Stimulated activated CD8-positive, alpha-beta memory T cell treated with anti-CD3 and anti-CD28 coated beads, Interleukin-4, amount 100 ng/mL, for 24 hours (primary cell): Measurements from ENCODE around the gene ADGRG6.
"Not testable (repeated sequence)": the region's sequence is repeated elsewhere in the genome, so short reads cannot be mapped to it uniquely, and the experiment has no call there.

Source experiments
- DNase-seq: peaks from one replicate; pipeline ENCODE4 v3.0.0-alpha.2; 2020; ENCODE audit warnings: low read depth

Gene ADGRG6

DNA sequence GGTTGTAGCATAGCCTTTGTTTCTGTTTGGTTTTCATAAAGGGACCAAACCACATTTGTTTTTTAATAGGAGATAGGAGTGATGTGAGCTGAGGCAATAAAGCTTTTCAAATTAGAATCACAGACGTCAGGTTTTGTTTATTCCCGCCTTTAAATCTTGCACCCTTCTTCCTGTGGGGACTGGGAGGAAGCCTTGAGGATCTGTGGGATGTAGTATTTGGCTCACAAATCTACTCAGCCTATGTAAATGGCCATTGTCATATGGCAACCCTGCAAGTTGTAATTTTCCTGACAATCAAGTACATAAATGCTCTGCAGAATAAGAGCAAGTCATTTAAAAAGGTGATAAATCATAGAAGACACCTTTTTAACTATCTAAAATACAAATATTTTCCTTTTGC is 110.4 kb downstream of the ADGRG6 start:
- DNase-seq = no peak

DNA sequence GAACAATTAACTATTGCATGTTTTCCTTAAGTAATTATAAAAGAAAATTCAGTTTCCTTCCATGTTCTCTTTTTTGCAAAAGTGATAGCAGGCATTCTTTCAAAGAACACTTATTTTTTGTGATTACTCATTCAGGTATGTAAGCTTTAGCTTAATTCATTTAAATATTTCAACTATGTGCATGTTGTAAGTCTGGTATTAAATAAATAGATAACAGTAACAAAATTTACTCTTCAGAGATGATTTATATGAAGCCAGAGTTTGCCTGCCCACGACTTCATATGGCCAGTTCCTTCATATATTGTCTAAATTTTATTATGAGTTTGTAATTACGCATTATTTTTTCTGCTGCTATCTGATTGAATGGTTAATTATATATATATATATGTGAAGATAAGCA is 110.9 kb downstream of the ADGRG6 start:
- DNase-seq = no peak

DNA sequence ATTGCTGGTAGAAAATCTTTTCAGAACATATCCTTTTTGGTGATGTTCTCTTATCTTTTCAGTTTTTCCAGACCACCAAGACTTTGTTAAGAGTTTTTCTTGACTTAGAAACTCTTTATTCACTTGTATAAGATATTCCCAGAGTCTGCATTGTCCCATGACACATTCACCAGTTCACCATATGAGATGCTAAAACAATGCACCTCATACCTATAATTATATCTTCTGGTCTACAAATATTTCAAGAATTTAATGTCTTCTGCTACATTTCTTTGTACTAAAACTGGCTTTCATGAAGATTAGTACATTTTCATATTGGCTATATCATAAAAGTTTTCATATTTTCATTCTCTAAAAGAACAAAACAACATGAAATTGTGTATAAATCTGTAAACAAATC is 111.3 kb downstream of the ADGRG6 start:
- no peak for DNase-seq

DNA sequence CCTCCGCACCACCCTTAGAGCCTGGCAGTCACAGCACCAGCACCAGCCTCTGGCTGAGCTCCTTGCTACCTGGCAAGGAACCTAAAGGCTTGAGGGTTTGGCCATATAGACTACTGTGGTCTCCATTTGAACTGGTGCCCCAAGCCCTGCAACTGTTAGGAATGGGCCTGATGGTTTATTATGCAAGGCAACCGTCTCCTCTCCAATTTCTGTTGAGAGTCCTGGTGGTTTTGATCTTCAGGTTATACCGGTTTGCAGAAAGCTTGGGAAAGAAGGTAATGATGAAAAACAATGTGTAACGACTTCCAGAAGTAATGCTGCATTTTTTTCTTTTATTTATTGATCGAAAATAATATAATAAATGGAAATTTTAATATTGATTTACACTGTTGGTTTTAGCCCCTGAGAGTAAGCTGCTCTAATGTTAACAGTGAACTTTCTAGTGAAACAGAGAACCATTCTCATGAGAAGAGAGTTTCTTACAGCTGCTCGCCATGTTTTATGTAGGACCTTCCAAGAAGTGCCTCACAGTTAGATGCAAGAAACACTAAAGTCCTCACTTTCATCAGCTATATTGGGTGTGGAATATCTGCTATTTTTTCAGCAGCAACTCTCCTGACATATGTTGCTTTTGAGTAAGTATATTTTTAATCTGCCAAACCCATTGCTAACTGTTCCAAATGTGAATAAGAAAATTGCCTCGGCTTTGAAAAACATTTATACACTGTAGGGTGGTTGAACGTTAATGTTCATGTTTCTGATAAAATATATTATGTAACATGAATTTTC is 112.8 kb downstream of the ADGRG6 start:
- no peak for DNase-seq

DNA sequence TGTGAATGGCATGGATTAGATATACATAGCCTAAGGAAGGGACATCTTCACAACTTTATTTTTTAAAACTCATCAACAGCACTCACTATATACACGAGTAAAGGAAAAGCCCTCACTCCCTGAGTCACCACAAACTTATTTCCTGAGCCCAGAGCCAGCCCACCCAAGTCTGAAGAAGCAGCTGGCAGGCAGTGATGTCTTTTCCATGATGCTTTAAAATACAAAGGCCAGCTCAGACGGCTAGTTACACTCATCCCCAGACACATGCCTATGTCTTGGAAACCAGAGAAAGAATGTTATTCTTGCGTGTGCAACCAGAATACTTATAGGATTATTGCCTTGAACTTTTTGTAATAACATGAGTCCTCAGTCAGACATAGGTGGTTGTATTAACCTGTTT is 114.4 kb downstream of the ADGRG6 start:
- DNase-seq = no peak

DNA sequence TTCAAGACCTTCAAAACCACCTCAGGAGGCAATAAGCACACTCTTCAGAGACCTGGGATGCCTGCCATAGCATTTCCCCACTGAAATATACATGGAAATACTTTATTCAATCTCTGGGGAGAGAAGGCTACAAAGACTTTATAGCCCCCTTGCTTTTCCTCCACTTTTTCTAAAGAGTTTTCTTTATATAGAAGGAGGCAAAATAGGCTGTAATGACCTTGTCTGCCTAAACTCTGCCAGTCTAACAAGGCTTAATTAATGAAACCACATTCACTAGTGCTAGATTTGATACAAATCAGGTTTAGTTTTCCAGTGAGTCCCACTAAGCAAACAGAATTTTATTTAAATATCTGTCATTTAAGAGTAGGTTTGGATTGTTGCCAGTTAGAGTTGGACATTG is 114.9 kb downstream of the ADGRG6 start:
- no peak for DNase-seq

DNA sequence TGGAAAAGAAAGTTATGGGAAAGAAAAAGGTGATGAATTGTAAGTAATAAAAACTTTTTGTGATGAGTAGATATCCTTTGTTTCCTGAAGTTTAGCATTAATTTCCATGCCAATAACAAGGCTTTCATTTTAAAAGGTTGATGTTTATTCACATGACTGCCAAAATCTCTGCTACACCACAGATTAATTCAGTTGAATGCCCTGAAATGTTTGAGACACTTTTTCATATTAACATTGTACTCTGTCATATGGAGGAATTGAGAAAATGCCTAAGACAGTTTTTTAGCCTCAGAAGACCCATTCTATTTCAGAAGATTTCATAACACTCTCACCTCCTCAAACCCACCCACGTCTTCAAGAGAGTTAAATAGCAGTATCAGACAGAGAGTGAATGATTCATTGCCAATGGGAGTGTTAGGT is 115.5 kb downstream of the ADGRG6 start:
- DNase-seq = no peak

DNA sequence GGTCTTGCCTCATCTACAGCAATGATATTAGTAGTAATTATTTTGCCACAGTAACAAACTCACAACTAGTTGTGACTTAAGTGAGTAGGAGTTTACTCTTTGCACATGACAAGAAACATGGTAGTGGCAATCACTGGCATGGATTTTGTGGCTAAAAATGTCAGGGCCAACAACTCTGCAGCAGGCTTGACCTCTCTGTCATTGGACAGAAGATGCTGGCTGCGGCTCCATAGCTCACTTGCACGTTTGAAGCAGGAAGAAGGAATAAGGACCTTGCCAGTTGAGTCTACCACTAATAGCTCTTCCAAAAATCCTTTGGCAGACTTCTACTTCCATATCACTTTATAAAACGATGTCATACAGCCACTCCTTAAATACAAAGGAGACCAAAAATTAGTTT is 117.3 kb downstream of the ADGRG6 start:
- no peak for DNase-seq

DNA sequence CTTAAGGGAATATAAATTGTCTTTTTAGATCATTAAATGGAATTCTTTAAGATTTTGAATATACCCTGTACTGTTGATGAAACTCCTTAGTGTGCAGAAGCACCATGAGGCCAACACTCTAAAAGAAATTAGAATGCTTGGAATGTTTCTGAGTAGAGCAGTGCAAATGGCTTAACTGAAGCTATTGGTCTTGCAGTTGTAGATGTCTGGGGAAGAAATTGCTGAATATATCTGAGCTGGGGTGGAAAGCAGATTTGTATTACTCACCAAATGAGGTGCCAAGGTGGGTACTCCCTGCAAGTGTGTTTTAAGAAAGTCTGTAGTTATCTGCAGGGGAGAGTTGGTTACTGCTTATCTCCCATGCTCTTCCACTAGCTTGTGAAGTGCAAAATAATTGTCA is 119.0 kb downstream of the ADGRG6 start:
- no peak for DNase-seq

DNA sequence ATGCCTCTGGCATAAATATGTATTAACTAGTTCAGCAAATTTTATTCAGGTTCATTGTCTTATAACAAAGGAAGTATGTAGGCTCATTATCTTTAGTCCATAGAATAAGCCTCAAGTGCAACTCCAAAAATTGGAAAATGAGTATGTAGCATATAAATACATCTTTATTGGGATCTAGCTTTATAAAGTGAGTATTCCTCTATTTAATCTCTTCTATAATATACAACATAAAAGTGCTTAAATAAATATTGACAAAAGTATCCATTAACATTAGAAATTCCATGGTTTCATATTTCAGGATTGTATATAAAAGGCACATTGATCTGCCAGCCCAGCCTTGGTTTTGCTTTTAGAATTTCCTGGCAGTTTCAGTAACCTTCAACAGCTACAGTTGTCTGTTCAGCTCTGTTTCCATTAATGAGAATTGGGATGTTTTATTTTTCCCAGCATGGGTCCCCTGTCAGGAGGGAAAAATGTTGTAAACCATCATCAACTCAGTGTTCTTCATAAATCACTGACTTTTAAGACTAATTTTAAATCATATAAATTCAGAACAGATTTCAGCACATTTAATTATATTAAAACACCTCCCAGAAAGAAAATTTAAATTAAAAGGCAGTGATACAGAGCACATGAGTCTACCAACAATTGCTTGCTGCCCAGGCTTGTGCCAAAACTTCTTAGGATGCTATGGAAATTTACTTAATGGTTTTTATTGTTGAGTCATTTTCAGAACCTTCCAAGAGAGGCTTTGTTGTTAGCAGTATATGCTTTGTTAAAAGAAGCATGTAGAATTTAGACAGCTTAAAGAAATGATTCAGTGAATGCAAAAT is 119.7 kb downstream of the ADGRG6 start:
- no peak for DNase-seq

DNA sequence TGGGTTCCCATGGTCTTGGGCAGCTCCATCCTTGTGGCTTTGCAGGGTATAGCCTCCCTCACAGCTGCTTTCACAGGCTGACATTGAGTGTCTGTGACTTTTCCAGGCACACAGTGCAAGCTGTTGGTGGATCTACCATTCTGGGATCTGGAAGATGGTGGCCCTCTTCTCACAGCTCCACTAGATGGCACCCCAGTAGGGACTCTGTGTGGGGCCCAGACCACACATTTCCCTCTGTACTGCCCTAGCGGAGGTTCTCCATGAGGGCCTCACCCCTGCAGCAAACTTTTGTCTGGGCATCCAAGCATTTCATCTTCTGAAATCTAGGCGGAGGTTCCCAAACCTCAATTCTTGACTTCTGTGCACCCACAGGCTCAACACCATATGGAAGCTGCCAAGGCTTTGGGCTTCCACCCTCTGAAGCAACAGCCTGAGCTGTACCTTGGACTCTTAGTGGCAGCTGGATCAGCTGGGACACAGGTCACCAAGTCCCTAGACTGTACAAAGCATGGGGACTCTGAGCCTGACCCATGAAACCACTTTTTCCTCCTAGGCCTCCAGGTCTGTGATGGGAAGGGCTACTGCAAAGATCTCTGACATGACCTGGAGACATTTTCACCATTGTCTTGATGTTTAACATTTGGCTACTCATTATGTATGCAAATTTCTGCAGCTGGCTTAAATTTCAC is 124.8 kb downstream of the ADGRG6 start:
- DNase-seq = not testable (repeated sequence)

DNA sequence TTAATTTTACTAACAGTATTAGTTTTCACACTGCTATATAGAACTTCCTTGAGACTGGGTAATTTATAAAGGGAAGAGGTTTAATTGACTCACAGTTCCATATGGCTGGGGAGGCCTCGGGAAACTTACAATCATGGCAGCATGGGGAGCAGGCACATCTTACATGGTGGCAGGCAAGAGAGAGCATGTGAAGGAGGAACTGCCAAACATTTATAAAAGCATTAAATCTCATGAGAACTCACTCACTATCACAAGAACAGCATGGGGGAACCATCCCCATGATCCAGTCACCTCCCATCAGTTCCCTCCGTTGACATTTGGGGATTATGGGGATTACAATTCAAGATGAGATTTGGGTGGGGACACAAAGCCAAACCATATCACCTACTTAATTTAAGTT is 126.7 kb downstream of the ADGRG6 start:
- DNase-seq = not testable (repeated sequence)

DNA sequence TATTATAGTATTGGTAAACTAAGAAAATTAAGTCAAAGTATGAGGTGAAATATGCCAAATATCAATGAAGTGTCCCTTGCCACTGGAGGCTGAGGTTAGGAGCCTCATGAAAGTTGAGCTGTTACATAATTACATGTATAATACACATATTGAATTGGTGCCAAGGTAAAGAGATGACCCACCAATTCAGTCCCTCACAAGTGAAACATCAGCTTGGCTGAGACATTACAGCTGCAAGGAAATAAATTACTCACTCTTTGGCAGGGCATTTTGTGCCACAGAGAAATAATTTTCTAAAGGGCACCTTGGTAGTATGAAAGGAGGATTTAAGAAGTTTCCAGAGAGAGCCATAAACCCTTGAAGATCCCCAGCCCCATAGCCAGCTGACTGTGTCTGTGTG is 127.4 kb downstream of the ADGRG6 start:
- DNase-seq = no peak

DNA sequence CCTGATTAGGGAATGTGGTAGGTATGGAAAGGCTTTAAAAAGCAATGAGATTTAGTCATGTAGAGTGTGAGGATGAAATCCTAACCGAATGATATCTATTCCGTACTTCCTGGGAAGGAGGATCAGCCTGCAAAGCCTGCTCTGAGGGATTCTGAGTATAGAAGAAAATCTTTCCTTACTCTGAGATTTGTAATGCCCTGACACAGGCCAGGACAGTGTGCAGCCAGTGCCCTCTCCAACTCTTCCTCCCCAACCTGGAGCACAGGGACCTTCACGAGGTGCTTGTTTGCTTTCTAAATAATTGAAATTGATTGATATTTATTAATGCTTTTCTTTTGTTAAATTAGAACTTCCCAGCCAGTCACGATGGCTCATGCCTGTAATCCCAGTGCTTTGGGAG is 131.6 kb downstream of the ADGRG6 start:
- no peak for DNase-seq

DNA sequence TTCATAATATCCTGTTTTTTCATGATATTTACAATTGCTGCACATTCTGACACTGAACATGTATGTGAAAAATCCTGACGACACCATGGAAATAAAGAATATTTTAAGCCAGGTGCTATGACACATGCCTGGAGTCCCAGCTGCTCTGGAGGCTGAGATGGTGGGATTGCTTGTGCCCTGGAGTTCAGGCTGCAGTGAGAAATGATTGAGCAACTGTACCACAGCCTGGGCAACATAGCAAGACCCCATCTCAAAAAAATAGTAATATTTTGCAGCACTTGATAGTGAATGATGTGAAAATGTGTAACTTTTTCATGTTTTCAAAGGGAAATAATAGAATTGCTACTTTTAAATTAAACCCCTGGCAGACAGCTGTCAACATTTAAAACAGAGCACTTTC is 137.1 kb downstream of the ADGRG6 start:
- DNase-seq = no peak

DNA sequence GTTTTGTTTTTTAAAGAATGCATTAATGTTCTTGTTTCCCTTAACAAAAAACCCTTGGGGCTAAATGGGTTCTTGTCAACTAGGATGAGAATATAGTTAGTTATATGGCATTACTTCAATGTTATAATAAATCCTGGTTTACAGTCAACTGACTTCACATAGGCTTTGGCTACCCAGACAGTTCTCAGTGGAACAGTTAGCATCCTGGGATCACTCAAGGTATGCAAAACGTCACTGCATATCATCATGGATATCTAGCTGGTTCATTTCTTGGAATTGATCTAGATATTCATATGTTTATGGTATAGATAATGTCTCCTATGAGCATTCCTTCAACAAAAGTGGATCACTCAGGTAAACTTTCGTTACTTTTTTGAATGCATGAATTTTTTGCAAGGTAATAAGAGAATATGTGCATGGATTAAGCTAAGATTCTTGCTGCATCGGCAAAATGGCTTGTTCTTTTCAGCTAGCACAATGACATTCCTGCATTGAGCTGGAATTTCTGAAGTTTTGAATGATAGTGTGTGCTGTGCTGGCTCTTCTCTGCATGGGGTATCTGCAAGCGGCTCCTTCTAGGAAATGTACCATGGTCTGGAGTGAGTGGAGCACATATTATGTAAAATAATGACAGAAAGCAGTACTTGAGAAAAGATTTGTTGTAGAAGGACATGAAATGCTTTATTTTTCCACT is 138.9 kb downstream of the ADGRG6 start:
- DNase-seq = no peak

DNA sequence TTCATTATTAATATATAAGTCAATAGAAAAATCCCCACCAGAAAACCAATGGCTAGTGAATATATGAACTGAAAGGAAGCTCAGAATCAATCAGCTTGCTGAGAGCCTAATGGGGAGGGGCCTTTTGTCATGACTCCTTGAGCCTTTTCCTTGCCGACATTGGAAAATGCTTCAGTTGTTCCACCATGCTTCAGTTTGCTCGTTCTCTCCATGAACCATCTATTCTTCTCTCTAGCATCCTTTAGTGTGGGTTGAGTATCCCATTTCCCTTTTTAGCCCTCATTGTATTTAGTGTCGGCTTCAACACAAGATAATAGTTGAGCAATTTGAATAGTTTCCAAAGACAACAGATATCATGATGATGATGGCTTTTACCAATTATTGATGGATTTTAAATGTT is 139.9 kb downstream of the ADGRG6 start:
- DNase-seq = no peak

DNA sequence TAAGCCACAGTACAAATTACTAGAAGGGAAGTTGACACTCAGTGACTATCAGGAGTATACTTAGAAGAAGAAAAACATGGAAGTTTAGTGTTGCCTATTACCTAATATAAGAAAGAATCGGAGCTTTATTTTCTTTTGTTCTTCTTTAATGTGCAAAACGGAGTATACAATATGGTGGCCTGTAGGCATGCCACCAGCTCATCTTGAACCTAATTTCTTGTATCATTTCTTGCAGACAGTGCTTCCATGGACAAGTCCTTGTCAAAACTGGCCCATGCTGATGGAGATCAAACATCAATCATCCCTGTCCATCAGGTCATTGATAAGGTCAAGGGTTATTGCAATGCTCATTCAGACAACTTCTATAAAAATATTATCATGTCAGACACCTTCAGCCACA is 141.3 kb downstream of the ADGRG6 start:
- DNase-seq = no peak

DNA sequence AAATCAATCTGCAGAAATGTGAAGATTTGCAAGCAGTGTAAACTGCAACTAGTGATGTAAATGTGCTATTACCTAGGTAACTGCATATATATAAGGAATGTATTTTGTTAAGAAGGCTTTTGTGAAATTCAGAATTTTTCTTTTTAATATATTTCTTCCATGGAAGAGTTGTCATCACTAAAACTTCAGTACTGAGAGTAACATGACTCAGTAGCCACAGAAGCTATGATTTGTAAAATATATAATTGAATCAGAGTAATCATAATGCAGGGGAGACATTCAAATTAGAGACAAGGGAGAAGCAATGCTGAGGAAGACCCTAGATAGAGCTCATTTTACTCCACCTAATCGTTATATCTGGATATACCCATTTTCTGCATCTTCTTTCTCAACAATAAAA is 141.7 kb downstream of the ADGRG6 start:
- DNase-seq = no peak

DNA sequence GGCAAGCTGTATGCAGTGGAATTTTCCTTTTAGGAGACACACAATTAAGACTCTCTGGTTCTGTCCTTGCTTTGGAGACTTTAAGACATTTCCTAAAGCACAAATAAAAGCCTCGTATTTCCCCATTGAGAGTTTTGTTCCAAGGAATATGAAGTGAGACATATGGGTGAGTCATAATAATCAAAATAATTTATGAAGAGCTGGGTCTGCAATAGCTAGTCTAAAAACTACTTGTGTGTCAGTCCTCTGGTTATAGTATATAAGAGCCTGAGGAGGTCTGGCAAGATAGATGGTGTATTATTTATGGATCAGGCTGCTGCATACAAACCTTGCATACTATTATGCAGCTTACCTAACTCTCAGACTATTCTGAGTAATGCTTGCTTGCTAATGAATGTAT is 142.6 kb downstream of the ADGRG6 start:
- no peak for DNase-seq

DNA sequence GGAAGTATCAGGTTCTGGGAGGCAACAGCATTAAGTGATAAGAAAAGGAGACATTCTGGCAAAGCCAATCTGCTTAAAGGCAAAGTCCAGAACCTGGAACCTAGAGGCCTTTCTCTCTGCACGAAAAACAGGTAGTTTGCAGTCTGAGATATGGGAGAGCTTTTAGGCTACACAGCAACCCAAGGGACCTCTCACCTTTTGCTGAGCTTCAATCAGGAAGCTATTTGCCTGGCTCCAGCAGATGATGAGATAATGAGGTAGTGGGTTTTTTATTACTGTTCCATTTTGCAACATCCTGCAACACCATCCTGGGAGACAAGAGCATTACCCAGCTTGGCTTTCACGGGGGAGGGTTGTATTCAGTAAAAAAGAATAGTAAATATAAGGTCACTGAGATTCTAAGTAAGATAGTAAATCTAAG is 143.1 kb downstream of the ADGRG6 start:
- no peak for DNase-seq

DNA sequence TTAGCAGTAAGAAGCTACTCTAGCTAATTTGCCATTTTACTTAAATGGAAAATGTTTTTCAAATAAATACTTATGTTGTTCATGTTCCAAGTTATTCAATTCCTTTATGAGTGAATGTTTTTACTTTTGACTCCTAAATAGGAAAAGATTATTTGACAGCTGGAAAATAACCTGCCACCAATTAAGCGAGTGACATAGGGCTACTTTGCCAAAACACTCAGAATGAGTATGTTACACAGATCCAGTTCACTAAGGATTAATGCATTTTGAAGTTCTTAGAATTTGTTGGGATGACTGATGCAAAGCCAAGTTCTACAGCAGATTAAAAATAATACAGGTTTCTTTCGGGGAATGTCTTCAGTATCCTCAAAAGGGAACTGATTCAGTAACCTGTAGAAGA is 144.4 kb downstream of the ADGRG6 start:
- no peak for DNase-seq
